HFFc6 (cell line): Measurements from ENCODE around the gene RNPS1. TPM values are rescaled to one million over a fixed set of nuclear protein-coding genes. Genes with fewer than 3 reads are reported as not detected.
"Not testable (repeated sequence)": the region's sequence is repeated elsewhere in the genome, so short reads cannot be mapped to it uniquely, and the experiment has no call there.

Experiments
- DNase-seq: peaks from one replicate; pipeline ENCODE4 v3.0.0-alpha.2; 2018
- H3K27ac Mint-ChIP-seq: 2 replicates; pipeline ENCODE4 v1.8.0; 2020; ENCODE audit warnings: mild to moderate bottlenecking, mixed read lengths
- H3K27me3 Mint-ChIP-seq: 2 replicates; pipeline ENCODE4 v1.8.0; 2021; ENCODE audit warnings: mild to moderate bottlenecking, moderate library complexity, mixed read lengths; ENCODE audit not compliant: insufficient read depth
- H3K36me3 Mint-ChIP-seq: 2 replicates; pipeline ENCODE4 v1.8.0; 2021; ENCODE audit warnings: low read depth, mixed read lengths
- H3K4me1 Mint-ChIP-seq: 2 replicates; pipeline ENCODE4 v1.8.0; 2020; ENCODE audit warnings: low read depth, mixed read lengths
- H3K4me3 Mint-ChIP-seq: 2 replicates; pipeline ENCODE4 v1.8.0; 2020; ENCODE audit warnings: mild to moderate bottlenecking, moderate library complexity, mixed read lengths
- H3K9me3 Mint-ChIP-seq: 2 replicates; pipeline ENCODE4 v1.8.0; 2020; ENCODE audit warnings: mild to moderate bottlenecking, mixed read lengths
- CTCF ChIP-seq: fragments of 200-600 bp; sonication (generic); IDR thresholded peaks from 2 replicates; pipeline ENCODE4 v1.5.0; 2021; ENCODE audit warnings: antibody characterized with exemption, mild to moderate bottlenecking
- total RNA-seq, 6 experiments: library from RNA; stranded (reverse); fragmentation: NEBNext Ultra II Directional; extraction: Animal tissue kit (Norgen Biotek cat#: 25700); gene quantifications; 2 replicates in 1 of 6; 3 replicates in 5 of 6; pipeline ENCODE4 v1.2.3, GENCODE V29; 2021

The RNPS1 gene
- total RNA-seq, 6 experiments from 2014 or later = 127 to 163 (median 140) TPM

GRCh38 chr16:2243781-2244180 is 24.1 kb downstream of the RNPS1 start:
- Mint-ChIP-seq H3K27me3 (no peaks in the 10 kb centered on the region), H3K4me1 (no peaks in the 10 kb centered on the region), H3K4me3 (no peak overlapping the region), H3K27ac (no peak overlapping the region), H3K36me3 (peaks cover 14% of the 10 kb centered on the region), H3K9me3 (no peaks in the 10 kb centered on the region)
- no peak for DNase-seq
- TF ChIP-seq CTCF = no peak

- peaks cover 14% of the 10 kb centered on the region for H3K36me3 Mint-ChIP-seq
Observed at GRCh38 chr16:2243031-2243528, 24.8 kb downstream of the RNPS1 start.

GRCh38 chr16:2242598-2242997 is 25.3 kb downstream of the RNPS1 start:
- no peak for DNase-seq

More at GRCh38 chr16:2243031-2243528, 24.8 kb downstream of the RNPS1 start:
- no peak for DNase-seq
- H3K27me3 Mint-ChIP-seq = no peaks in the 10 kb centered on the region
- TF ChIP-seq CTCF = no peak; the same call in 1 of the 2 replicates
- H3K9me3 Mint-ChIP-seq = no peaks in the 10 kb centered on the region
- H3K27ac Mint-ChIP-seq = no peak overlapping the region
- no peaks in the 10 kb centered on the region for H3K4me1 Mint-ChIP-seq
- no peak overlapping the region for H3K4me3 Mint-ChIP-seq

DNA sequence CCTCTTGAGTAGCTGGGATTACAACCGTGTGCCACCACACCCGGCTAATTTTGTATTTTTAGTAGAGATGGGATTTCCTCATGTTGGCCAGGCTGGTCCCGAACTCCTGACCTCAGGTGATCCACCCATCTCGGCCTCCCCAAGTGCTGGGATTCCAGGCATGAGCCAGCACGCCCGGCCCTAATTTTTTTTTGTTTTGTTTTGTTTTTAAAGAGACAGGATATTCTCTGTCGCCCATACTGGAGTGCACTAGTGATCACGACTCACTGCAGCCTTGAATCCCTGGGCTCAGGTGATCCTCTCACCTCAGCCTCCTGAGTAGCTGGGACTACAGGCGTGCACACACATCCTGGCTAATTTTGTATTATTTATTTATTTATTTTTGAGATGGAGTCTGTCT is 27.6 kb downstream of the RNPS1 start:
- H3K4me1 Mint-ChIP-seq, H3K9me3 Mint-ChIP-seq, H3K4me3 Mint-ChIP-seq, DNase-seq, H3K27me3 Mint-ChIP-seq, H3K36me3 Mint-ChIP-seq, H3K27ac Mint-ChIP-seq: not testable (repeated sequence)

More at GRCh38 chr16:2242598-2242997, 25.3 kb downstream of the RNPS1 start:
- TF ChIP-seq CTCF = no peak
- Mint-ChIP-seq H3K27ac (no peak overlapping the region), H3K4me3 (no peak overlapping the region), H3K9me3 (no peaks in the 10 kb centered on the region), H3K36me3 (peaks cover 14% of the 10 kb centered on the region), H3K4me1 (no peaks in the 10 kb centered on the region), H3K27me3 (no peaks in the 10 kb centered on the region)

GRCh38 chr16:2238838-2239675 is 28.9 kb downstream of the RNPS1 start:
- no peak overlapping the region for H3K4me3 Mint-ChIP-seq
- H3K4me1 Mint-ChIP-seq = no peaks in the 10 kb centered on the region
- no peaks in the 10 kb centered on the region for H3K9me3 Mint-ChIP-seq
- no peaks in the 10 kb centered on the region for H3K27me3 Mint-ChIP-seq
- no peak for TF ChIP-seq CTCF
- no peak overlapping the region for H3K27ac Mint-ChIP-seq
- H3K36me3 Mint-ChIP-seq = peaks cover 9% of the 10 kb centered on the region
- no peak for DNase-seq

DNA sequence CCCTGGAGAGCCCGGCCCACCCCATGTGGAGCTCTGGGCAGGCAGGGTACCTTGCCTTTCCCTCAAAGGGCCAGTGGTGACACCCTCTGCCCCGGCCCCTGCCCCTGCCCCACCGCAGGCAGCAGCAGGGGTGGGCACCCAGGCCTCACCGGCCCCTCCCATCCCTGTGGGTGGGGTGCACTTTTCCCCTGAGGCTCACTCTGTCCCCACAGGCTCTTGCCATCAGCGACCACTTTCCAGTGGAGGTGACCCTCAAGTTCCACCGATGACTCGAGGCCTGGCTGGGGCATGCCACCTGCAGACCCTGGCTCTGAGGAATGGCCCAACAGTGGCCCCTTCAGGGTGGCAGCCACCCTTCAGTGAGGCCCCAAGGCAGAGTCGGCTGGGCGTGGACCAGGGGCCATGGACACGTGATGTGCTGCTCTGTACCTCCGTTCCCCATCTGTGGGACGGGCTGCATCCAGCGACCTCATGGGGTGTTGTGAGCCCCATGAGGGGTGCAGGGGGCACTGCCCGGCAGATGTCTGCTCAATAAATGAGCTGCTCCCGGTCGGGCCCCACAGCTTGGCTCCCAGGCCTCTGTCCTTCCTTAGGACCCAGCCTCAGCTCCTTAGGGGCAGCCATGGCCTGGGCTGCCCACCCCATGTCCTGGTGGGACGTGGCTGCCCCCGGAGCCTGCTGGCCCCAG is 29.6 kb downstream of the RNPS1 start:
- peaks cover 9% of the 10 kb centered on the region for H3K36me3 Mint-ChIP-seq
- H3K4me3 Mint-ChIP-seq = no peak overlapping the region
- no peak for TF ChIP-seq CTCF
- no peaks in the 10 kb centered on the region; the same call in 1 of the 2 replicates for H3K27me3 Mint-ChIP-seq
- no peak for DNase-seq
- H3K4me1 Mint-ChIP-seq = no peaks in the 10 kb centered on the region
- no peak overlapping the region for H3K27ac Mint-ChIP-seq
- no peaks in the 10 kb centered on the region for H3K9me3 Mint-ChIP-seq
